DMS153 treated with DMSO at 0.1 percent for 48 hours (cell line): ENCODE data around the gene NUDT22.

ENCODE experiments used
- DNase-seq: peaks from one replicate; lab custom pipeline; 2025; ENCODE audit not compliant: unreplicated experiment; lab: John Stamatoyannopoulos, UW

The NUDT22 gene

GRCh38 chr11:64225608-64226506 is at the start of gene NUDT22, which contains the start of gene TRPT1:
TSS of gene NUDT22 (plus strand) at chr11:64226274. CDS start at chr11:64226653, 379 bp downstream.
TSS of gene TRPT1 (minus strand) at chr11:64226186. CDS start at chr11:64225860, 326 bp downstream.
- DNase-seq, result peak; percentile 79

GRCh38 chr11:64176751-64177150 is 49.3 kb upstream of the NUDT22 start:
- DNase-seq, result no peak

GRCh38 chr11:64178203-64178602 is 47.9 kb upstream of the NUDT22 start:
- DNase-seq, result no peak

- DNase-seq, result no peak
Observed at GRCh38 chr11:64178951-64179639, 47.0 kb upstream of the NUDT22 start.

GRCh38 chr11:64180891-64181290 is 45.2 kb upstream of the NUDT22 start:
- DNase-seq, result no peak

GRCh38 chr11:64181506-64182411 is 44.3 kb upstream of the NUDT22 start:
- DNase-seq, result peak; percentile 63

- no peak for DNase-seq
Observed at GRCh38 chr11:64183890-64184289, 42.2 kb upstream of the NUDT22 start.

GRCh38 chr11:64185175-64185692 is 40.8 kb upstream of the NUDT22 start:
- DNase-seq, result no peak

GRCh38 chr11:64185693-64186491 is 40.2 kb upstream of the NUDT22 start, which contains the start of gene STIP1:
TSS of gene STIP1 (plus strand) at chr11:64186171. CDS start at chr11:64186262, 91 bp downstream.
- peak; percentile 97 for DNase-seq

- DNase-seq, result no peak
Observed at GRCh38 chr11:64186492-64187165, 39.4 kb upstream of the NUDT22 start.

GRCh38 chr11:64192434-64192833 is 33.6 kb upstream of the NUDT22 start:
- no peak for DNase-seq

GRCh38 chr11:64196626-64197025 is 29.4 kb upstream of the NUDT22 start:
- no peak for DNase-seq

- no peak for DNase-seq
Observed at GRCh38 chr11:64198511-64198910, 27.6 kb upstream of the NUDT22 start.

- DNase-seq, result no peak
Observed at GRCh38 chr11:64201543-64201942, 24.5 kb upstream of the NUDT22 start.

- DNase-seq, result no peak
Observed at GRCh38 chr11:64202992-64203391, 23.1 kb upstream of the NUDT22 start.

GRCh38 chr11:64203421-64204079 is 22.5 kb upstream of the NUDT22 start:
- DNase-seq, result no peak

- DNase-seq, result no peak
Observed at GRCh38 chr11:64204080-64204440, 22.0 kb upstream of the NUDT22 start.

GRCh38 chr11:64204464-64204989 is 21.5 kb upstream of the NUDT22 start:
- peak; percentile 56 for DNase-seq
